SK-N-SH treated with all-trans-retinoic acid at 6 μM for 48 hours (cell line): ENCODE results near the gene ARHGEF16.

ENCODE experiments used
- ARNTL ChIP-seq: fragments of 450-650 bp; formaldehyde crosslinking; IDR thresholded peaks from 2 replicates; pipeline ENCODE4 v1.5.0; 2020; ENCODE audit warnings: low read depth, mild to moderate bottlenecking, moderate library complexity, borderline replicate concordance
- BACH2 ChIP-seq: fragments of 250-450 bp; sonication (Bioruptor Pico); IDR thresholded peaks from 2 replicates; pipeline ENCODE4 v1.9.0; 2021; ENCODE audit warnings: mild to moderate bottlenecking, borderline replicate concordance
- CREB5 ChIP-seq: fragments of 250-450 bp; sonication (Bioruptor Pico); IDR thresholded peaks from 2 replicates; pipeline ENCODE4 v1.5.1; 2020; ENCODE audit warnings: low read depth, mild to moderate bottlenecking, moderate library complexity
- ESRRG ChIP-seq: fragments of 250-450 bp; sonication (Bioruptor Pico); IDR thresholded peaks from 2 replicates; pipeline ENCODE4 v1.6.1; 2021; ENCODE audit warnings: mild to moderate bottlenecking
- GLIS3 ChIP-seq: fragments of 250-450 bp; sonication (Bioruptor Pico); IDR thresholded peaks from 2 replicates; pipeline ENCODE4 v1.5.0; 2020; ENCODE audit warnings: mild to moderate bottlenecking, moderate library complexity
- ISL1 ChIP-seq: fragments of 250-450 bp; sonication (Bioruptor Pico); IDR thresholded peaks from 2 replicates; pipeline ENCODE4 v2.1.2; 2022; ENCODE audit warnings: mild to moderate bottlenecking, moderate library complexity
- OSR1 ChIP-seq: fragments of 250-450 bp; sonication (Bioruptor Pico); IDR thresholded peaks from 2 replicates; pipeline ENCODE4 v1.8.0; 2022; ENCODE audit warnings: moderate library complexity, mild to moderate bottlenecking, inconsistent platforms
- PATZ1 ChIP-seq: fragments of 250-450 bp; sonication (Bioruptor Pico); IDR thresholded peaks from 2 replicates; pipeline ENCODE4 v1.8.0; 2020; ENCODE audit warnings: mild to moderate bottlenecking, moderate library complexity, borderline replicate concordance
- PPARA ChIP-seq: fragments of 250-450 bp; sonication (Bioruptor Pico); IDR thresholded peaks from 2 replicates; pipeline ENCODE4 v1.5.0; 2020; ENCODE audit warnings: mild to moderate bottlenecking, borderline replicate concordance
- RARB ChIP-seq: fragments of 250-450 bp; sonication (Bioruptor Pico); IDR thresholded peaks from 2 replicates; pipeline ENCODE4 v1.8.0; 2021; ENCODE audit warnings: mild to moderate bottlenecking, moderate library complexity
- TOX ChIP-seq: fragments of 250-450 bp; sonication (Bioruptor Pico); IDR thresholded peaks from 2 replicates; pipeline ENCODE4 v1.8.0; 2021; ENCODE audit warnings: mild to moderate bottlenecking, moderate library complexity, borderline replicate concordance
- ZFP3 ChIP-seq: fragments of 250-450 bp; sonication (Bioruptor Pico); IDR thresholded peaks from 2 replicates; pipeline ENCODE4 v1.5.0; 2020; ENCODE audit warnings: mild to moderate bottlenecking, moderate library complexity
- ZNF8 ChIP-seq: fragments of 450-650 bp; formaldehyde crosslinking; IDR thresholded peaks from 2 replicates; pipeline ENCODE4 v1.5.0; 2020; ENCODE audit warnings: mild to moderate bottlenecking, moderate library complexity

- TF ChIP-seq ESRRG (CRISPR knock-in tag) (no peak), RARB (CRISPR knock-in tag) (no peak), ZFP3 (CRISPR knock-in tag) (no peak), CREB5 (CRISPR knock-in tag) (no peak), ZNF8 (CRISPR knock-in tag) (no peak), PPARA (no peak), OSR1 (no peak), PATZ1 (CRISPR knock-in tag) (no peak), GLIS3 (CRISPR knock-in tag) (no peak), TOX (CRISPR knock-in tag) (no peak), ARNTL (no peak), ISL1 (CRISPR knock-in tag) (no peak), BACH2 (CRISPR knock-in tag) (no peak)
Observed at GRCh38 chr1:3438661-3439180, 15.7 kb upstream of the ARHGEF16 start.
